ENCODE results near the gene PPP1R2B.

DNA sequence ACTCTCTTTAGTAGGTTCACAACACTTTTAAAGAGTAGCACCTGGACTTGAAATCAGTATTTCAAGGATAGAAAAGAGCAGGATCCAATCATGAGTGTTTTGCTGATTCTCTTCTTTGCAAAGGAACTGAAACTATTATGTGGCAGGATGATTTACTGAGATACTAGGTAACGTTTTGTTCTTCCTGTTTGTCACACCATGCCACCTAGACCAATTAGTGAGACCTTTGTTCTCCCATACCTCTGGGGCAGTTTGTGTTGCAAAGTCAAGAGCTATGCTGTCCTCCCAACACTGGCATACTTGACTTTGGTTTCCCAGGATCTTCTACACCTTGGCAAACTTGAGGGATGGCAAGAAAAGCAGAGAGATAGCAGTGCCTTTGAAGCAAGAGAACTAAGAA lies 43.4 kb downstream of the PPP1R2B start:
- TF ChIP-seq, protein P1, sequence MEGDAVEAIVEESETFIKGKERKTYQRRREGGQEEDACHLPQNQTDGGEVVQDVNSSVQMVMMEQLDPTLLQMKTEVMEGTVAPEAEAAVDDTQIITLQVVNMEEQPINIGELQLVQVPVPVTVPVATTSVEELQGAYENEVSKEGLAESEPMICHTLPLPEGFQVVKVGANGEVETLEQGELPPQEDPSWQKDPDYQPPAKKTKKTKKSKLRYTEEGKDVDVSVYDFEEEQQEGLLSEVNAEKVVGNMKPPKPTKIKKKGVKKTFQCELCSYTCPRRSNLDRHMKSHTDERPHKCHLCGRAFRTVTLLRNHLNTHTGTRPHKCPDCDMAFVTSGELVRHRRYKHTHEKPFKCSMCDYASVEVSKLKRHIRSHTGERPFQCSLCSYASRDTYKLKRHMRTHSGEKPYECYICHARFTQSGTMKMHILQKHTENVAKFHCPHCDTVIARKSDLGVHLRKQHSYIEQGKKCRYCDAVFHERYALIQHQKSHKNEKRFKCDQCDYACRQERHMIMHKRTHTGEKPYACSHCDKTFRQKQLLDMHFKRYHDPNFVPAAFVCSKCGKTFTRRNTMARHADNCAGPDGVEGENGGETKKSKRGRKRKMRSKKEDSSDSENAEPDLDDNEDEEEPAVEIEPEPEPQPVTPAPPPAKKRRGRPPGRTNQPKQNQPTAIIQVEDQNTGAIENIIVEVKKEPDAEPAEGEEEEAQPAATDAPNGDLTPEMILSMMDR (IDR thresholded peaks at IDR 0.05) = no peak
- TF ChIP-seq POLR2AphosphoS5 (IDR thresholded peaks at IDR 0.05) (no peak), POLR2A (IDR thresholded peaks at IDR 0.05) (no peak)

All from stomach (tissue), 4 donors.